PC-3 (cell line): ENCODE results near the gene WFDC1. TPM values are rescaled to one million over a fixed set of nuclear protein-coding genes. Genes with fewer than 3 reads are reported as not detected.

ENCODE experiments used
- ATAC-seq: fragments of 200-7000 bp; cut with Tn5 transposase; 2 replicates; pipeline ENCODE4 v1.9.1; 2020; ENCODE audit warnings: mild to moderate bottlenecking, moderate library complexity
- BruUV-seq: library from RNA; stranded (reverse); fragments of 400-500 nt; replicated peaks from 2 replicates; lab custom pipeline; 2021; lab: Mats Ljungman, UMichigan
- CTCF ChIA-PET: fragments of 300-600 bp; sonication (Branson Sonifier 250); formaldehyde crosslinking; loops from one replicate; lab custom pipeline; 2022; ENCODE audit warnings: antibody characterized with exemption; lab: Charles Lee
- POLR2A ChIA-PET: fragments of 300-600 bp; sonication (Branson Sonifier 250); formaldehyde crosslinking; loops from one replicate; lab custom pipeline; 2022; ENCODE audit warnings: antibody characterized with exemption; ENCODE audit not compliant: unreplicated experiment; lab: Charles Lee
- DNase-seq: peaks from one replicate; pipeline ENCODE4 v3.0.0-alpha.2; 2015
- H2AFZ ChIP-seq: fragments of 300-600 bp; sonication (generic); 2 replicates; pipeline ENCODE4 v1.6.0; 2016; ENCODE audit warnings: antibody characterized with exemption, low read length
- H3F3A ChIP-seq: fragments of 300-600 bp; sonication (generic); one replicate; pipeline ENCODE4 v1.6.0; 2017; ENCODE audit warnings: antibody characterized with exemption, low read length, control low read depth, mild to moderate bottlenecking; ENCODE audit not compliant: unreplicated experiment
- H3K27ac ChIP-seq: fragments of 300-600 bp; sonication (generic); 2 replicates; pipeline ENCODE4 v1.5.1; 2016; ENCODE audit warnings: mild to moderate bottlenecking, low read length
- H3K27me3 ChIP-seq: fragments of 300-600 bp; sonication (generic); 2 replicates; pipeline ENCODE4 v1.6.1; 2016; ENCODE audit warnings: low read length, mixed read lengths
- H3K36me3 ChIP-seq: fragments of 300-600 bp; sonication (generic); 2 replicates; pipeline ENCODE4 v1.6.1; 2016; ENCODE audit warnings: low read depth, mixed run types, low read length, mixed read lengths
- H3K4me1 ChIP-seq: fragments of 300-600 bp; sonication (generic); 2 replicates; pipeline ENCODE4 v1.5.1; 2016; ENCODE audit warnings: low read length; ENCODE audit not compliant: insufficient read depth
- H3K4me2 ChIP-seq: fragments of 300-600 bp; sonication (generic); 2 replicates; pipeline ENCODE4 v1.6.0; 2016; ENCODE audit warnings: low read length
- H3K4me3 ChIP-seq: fragments of 300-600 bp; sonication (generic); 2 replicates; pipeline ENCODE4 v1.5.1; 2016; ENCODE audit warnings: mild to moderate bottlenecking, low read length, mixed read lengths
- H3K79me2 ChIP-seq: fragments of 300-600 bp; sonication (generic); 2 replicates; pipeline ENCODE4 v1.6.1; 2017; ENCODE audit warnings: low read length, mixed read lengths
- H3K9ac ChIP-seq: fragments of 300-600 bp; sonication (generic); 2 replicates; pipeline ENCODE4 v1.6.0; 2016; ENCODE audit warnings: mild to moderate bottlenecking, low read length
- H3K9me2 ChIP-seq: fragments of 300-600 bp; sonication (generic); replicated peaks from 2 replicates; pipeline ENCODE4 v1.6.1; 2016; ENCODE audit warnings: mixed run types, low read length, mixed read lengths
- H3K9me3 ChIP-seq: fragments of 300-600 bp; sonication (generic); 2 replicates; pipeline ENCODE4 v1.6.1; 2016; ENCODE audit warnings: low read length, mixed read lengths
- H4K20me1 ChIP-seq: fragments of 300-600 bp; sonication (generic); 2 replicates; pipeline ENCODE4 v1.6.1; 2016; ENCODE audit warnings: low read length, mixed read lengths
- EZH2 ChIP-seq: fragments of 300-600 bp; sonication (generic); IDR thresholded peaks from one replicate; pipeline ENCODE4 v1.6.1; 2017; ENCODE audit warnings: antibody characterized with exemption, mild to moderate bottlenecking, low read length; ENCODE audit not compliant: unreplicated experiment
- EZH2phosphoT487 ChIP-seq: fragments of 300-600 bp; sonication (generic); IDR thresholded peaks from 2 replicates; pipeline ENCODE4 v1.6.1; 2018; ENCODE audit warnings: mild to moderate bottlenecking, antibody characterized with exemption, low read length, borderline replicate concordance
- intact Hi-C: fragments of 100-400 bp; cut with micrococcal nuclease; formaldehyde crosslinking; loops from 2 replicates; pipeline ENCODE4 v1.9.0; 2023
- total RNA-seq: library from RNA; depleted of rRNA; stranded (reverse); fragments of >200 nt; gene quantifications from 2 replicates; pipeline ENCODE4 v1.2.3, GENCODE V29; 2014
- TF ChIP-seq, protein P1 (sequence below): fragments of 300-600 bp; sonication (generic); conservative IDR thresholded peaks from 2 replicates; pipeline ENCODE4 v1.5.1; 2017; ENCODE audit warnings: antibody characterized with exemption, low read depth, mild to moderate bottlenecking, low read length

The WFDC1 gene
- total RNA-seq, 1 experiment from 2014 or later, result 0.15 TPM

DNA sequence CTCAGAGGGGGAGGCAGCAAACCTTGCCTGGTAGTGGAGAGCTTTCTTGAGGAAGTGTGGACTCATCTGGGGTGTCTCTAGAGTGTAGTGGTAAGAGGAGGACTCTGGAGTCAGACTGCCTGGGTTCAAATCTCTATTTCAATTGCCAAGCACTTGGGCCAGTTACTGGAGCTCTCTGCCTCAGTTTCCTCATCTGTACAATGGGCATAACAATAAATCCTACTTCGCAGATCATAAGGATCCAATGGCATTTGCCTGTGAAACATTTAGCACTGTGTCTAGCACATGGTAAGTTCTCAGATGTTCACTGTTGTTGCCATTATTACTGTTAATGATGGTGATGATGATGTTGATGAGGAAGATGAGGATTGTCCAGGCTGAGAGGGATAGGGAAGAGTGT lies 23.6 kb upstream of the WFDC1 start:
- no peaks in the 10 kb centered on the region for H4K20me1 ChIP-seq
- intact Hi-C loops, result no loop called here
- H3K4me2 ChIP-seq, result no peak overlapping the region
- BruUV-seq, result no TSS peak
- no peaks in the 10 kb centered on the region for H3F3A ChIP-seq
- no peaks in the 10 kb centered on the region for H3K4me1 ChIP-seq
- no peak overlapping the region for H3K27ac ChIP-seq
- no peak for DNase-seq
- H3K27me3 ChIP-seq, result no peaks in the 10 kb centered on the region
- no peaks in the 10 kb centered on the region for H3K9me2 ChIP-seq
- H2AFZ ChIP-seq, result no peak overlapping the region
- no peaks in the 10 kb centered on the region for H3K36me3 ChIP-seq
- ChIA-PET CTCF (no interaction called here), POLR2A (no interaction called here)
- no peak for ATAC-seq
- no peaks in the 10 kb centered on the region for H3K79me2 ChIP-seq
- H3K4me3 ChIP-seq, result no peak overlapping the region
- H3K9ac ChIP-seq, result no peak overlapping the region
- H3K9me3 ChIP-seq, result no peaks in the 10 kb centered on the region
- TF ChIP-seq EZH2, result no peak
- no peak for TF ChIP-seq EZH2phosphoT487
- TF ChIP-seq, protein P1, sequence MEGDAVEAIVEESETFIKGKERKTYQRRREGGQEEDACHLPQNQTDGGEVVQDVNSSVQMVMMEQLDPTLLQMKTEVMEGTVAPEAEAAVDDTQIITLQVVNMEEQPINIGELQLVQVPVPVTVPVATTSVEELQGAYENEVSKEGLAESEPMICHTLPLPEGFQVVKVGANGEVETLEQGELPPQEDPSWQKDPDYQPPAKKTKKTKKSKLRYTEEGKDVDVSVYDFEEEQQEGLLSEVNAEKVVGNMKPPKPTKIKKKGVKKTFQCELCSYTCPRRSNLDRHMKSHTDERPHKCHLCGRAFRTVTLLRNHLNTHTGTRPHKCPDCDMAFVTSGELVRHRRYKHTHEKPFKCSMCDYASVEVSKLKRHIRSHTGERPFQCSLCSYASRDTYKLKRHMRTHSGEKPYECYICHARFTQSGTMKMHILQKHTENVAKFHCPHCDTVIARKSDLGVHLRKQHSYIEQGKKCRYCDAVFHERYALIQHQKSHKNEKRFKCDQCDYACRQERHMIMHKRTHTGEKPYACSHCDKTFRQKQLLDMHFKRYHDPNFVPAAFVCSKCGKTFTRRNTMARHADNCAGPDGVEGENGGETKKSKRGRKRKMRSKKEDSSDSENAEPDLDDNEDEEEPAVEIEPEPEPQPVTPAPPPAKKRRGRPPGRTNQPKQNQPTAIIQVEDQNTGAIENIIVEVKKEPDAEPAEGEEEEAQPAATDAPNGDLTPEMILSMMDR, result no peak

DNA sequence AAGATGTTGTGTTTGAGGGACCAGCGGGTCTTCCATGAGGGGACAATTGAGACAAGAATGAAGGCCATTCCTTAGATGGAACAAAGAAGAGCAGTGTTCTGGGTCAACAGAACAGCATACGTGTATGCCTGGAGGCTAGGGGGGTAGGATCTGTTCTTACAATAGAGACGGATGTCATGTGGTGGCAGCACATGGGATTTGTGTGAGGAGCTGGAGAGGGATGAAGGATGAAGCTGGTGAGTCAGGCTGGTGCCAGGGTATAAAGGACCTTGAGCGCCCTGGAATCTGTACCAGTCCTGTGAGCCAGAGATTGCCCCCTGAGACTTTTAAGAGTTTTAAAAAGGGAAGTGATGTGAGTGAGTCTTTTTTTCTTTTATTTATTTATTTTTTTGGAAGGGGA lies 22.8 kb upstream of the WFDC1 start:
- ChIA-PET POLR2A (no interaction called here), CTCF (no interaction called here)
- intact Hi-C loops, result no loop called here
- ATAC-seq, result no peak
- Histone ChIP-seq H3K4me1 (no peaks in the 10 kb centered on the region), H3K27me3 (no peaks in the 10 kb centered on the region), H2AFZ (no peak overlapping the region), H3K9ac (no peak overlapping the region), H3F3A (no peaks in the 10 kb centered on the region), H3K36me3 (no peaks in the 10 kb centered on the region), H3K9me3 (no peaks in the 10 kb centered on the region), H3K27ac (no peak overlapping the region), H3K4me2 (no peak overlapping the region), H3K4me3 (no peak overlapping the region), H4K20me1 (no peaks in the 10 kb centered on the region), H3K79me2 (no peaks in the 10 kb centered on the region), H3K9me2 (no peaks in the 10 kb centered on the region)
- BruUV-seq, result no TSS peak
- no peak for TF ChIP-seq EZH2
- TF ChIP-seq, protein P1, result no peak
- TF ChIP-seq EZH2phosphoT487, result no peak
- no peak for DNase-seq

DNA sequence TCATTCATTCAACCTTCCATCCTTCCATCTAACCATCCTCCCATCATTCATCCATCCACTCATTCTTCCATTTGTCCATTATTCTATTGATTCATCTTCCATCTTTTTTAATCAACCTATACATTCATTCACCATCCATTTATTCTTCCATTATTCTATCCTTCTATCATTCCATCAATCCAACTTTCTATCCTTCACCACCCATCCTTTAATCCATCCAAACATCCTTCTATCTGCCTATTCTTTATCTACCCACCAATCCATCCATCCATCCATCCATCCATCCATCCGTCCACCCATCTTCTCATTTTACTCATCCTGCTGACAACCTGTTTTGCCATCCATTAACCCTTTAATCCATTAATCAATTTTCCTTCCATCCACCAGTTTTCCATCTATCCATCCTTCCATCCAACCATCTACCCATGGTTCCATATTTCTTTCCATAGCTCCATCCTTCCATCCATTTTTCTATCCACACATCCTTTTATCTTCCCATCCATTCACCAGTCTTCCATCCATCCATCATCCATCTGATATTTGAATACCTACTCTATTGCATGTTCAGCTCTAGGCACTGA lies 21.8 kb upstream of the WFDC1 start:
- CTCF ChIA-PET, result no interaction called here
- intact Hi-C loops, result no loop called here

More for the DNA sequence above, 21.8 kb upstream of the WFDC1 start:
- Histone ChIP-seq H4K20me1 (no peaks in the 10 kb centered on the region), H3K9me2 (no peaks in the 10 kb centered on the region), H3F3A (no peaks in the 10 kb centered on the region), H3K9me3 (no peaks in the 10 kb centered on the region), H3K9ac (no peak overlapping the region), H3K4me1 (no peaks in the 10 kb centered on the region), H3K79me2 (no peaks in the 10 kb centered on the region), H3K27ac (no peak overlapping the region), H2AFZ (no peak overlapping the region), H3K4me2 (no peak overlapping the region), H3K36me3 (no peaks in the 10 kb centered on the region), H3K4me3 (no peak overlapping the region), H3K27me3 (no peaks in the 10 kb centered on the region)
- no peak for DNase-seq
- ATAC-seq, result no peak
- BruUV-seq, result no TSS peak
- POLR2A ChIA-PET, result no interaction called here
- TF ChIP-seq EZH2phosphoT487 (no peak), EZH2 (no peak)
- TF ChIP-seq, protein P1, result no peak
